Upper lobe of left lung (tissue), 4 donors: ENCODE measurements around the gene PDXP.

ENCODE experiments used
- CTCF ChIP-seq, 6 experiments: fragments of 450-650 bp in 4 of 6; fragments of 200-600 bp in 2 of 6; sonication (generic) in 2 of 6; IDR thresholded peaks; one replicate each; pipeline ENCODE4 v1.5.1; 2016 to 2019; ENCODE audit warnings: antibody characterized with exemption in 6 of 6
- POLR2A ChIP-seq, 4 donors: fragments of 450-650 bp; IDR thresholded peaks; one replicate each; pipeline ENCODE4 v1.5.1; 2016 to 2017; ENCODE audit warnings: antibody characterized with exemption in 4 of 4, mild to moderate bottlenecking in 2 of 4
- POLR2AphosphoS5 ChIP-seq, 2 donors: sonication (generic); formaldehyde crosslinking; IDR thresholded peaks; one replicate each; pipeline ENCODE4 v1.5.1; 2017; ENCODE audit warnings: antibody characterized with exemption in 2 of 2

GRCh38 chr22:37628830-37629229, 29.7 kb upstream of the PDXP start:
- TF ChIP-seq POLR2AphosphoS5 (IDR thresholded peaks at IDR 0.05) = no peak
- TF ChIP-seq CTCF (IDR thresholded peaks at IDR 0.05) = no peak
- TF ChIP-seq POLR2A (IDR thresholded peaks at IDR 0.05) = no peak
